ENCODE results near the gene HMGN3.

HMGN3 gene

DNA sequence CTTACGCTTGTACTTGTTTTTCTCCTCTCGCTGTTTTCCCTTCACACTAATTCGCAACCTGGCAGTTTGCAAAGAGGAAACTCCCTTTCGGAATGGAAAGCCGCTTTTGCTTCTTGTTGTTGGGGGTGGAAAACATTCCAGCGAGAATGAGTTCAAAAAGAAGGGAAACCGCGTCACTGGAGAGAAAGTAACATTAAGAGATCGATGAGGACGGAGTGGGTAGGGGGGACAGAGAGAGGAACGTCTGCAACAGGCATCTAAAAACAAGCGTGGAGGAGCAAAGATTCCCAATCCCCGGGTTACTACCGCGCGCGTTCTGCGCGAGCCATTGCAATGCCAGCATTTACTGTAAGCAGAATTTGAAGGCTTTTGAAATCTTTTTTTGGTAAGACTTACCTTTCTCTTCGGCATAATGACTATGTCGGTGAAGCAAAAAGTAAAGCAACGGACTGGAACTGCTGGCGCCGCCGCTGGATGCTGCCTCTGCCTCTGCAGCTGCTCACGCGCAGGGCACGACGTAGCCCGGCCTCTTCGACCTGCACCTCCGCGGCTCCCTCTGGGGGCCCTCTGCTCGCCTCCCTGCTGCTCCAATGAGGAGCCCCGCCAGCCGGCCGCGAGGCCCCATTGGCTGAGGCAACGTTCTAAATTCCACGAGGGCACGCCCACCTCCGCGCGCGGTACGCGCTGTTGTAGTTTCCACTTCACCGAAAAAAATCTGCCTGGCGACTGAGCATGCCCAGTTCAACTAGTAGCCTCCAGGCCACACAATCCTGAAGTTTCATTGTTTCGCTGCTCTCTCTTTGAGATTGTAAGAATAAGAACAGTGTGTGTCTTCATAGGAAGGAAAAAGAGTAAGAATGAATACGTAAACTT lies at the start of gene HMGN3:
TSS of gene HMGN3 (minus strand) at position 533 of the 873 bp plus-strand sequence.
- DNase-seq (ENCODE audit: low read depth): peak; percentile 97
- H3K4me3 ChIP-seq (ENCODE audit: low read depth, low read length): peak within 1 kb of the TSS; percentile 97
- TF ChIP-seq MYC (IDR thresholded peaks at IDR 0.05; ENCODE audit: low read depth, low read length): peak; percentile 74; the same call in 1 of the 2 replicates
- TF ChIP-seq, protein P1, sequence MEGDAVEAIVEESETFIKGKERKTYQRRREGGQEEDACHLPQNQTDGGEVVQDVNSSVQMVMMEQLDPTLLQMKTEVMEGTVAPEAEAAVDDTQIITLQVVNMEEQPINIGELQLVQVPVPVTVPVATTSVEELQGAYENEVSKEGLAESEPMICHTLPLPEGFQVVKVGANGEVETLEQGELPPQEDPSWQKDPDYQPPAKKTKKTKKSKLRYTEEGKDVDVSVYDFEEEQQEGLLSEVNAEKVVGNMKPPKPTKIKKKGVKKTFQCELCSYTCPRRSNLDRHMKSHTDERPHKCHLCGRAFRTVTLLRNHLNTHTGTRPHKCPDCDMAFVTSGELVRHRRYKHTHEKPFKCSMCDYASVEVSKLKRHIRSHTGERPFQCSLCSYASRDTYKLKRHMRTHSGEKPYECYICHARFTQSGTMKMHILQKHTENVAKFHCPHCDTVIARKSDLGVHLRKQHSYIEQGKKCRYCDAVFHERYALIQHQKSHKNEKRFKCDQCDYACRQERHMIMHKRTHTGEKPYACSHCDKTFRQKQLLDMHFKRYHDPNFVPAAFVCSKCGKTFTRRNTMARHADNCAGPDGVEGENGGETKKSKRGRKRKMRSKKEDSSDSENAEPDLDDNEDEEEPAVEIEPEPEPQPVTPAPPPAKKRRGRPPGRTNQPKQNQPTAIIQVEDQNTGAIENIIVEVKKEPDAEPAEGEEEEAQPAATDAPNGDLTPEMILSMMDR (IDR thresholded peaks at IDR 0.05; ENCODE audit: low read depth, low read length): no peak
- TF ChIP-seq POLR2A (IDR thresholded peaks at IDR 0.05; ENCODE audit: extremely low read depth, insufficient read length): peak; percentile 89
- TF ChIP-seq MAX (IDR thresholded peaks at IDR 0.05; ENCODE audit: low read depth, low read length): peak; percentile 82

- TF ChIP-seq MAX (IDR thresholded peaks at IDR 0.05; ENCODE audit: low read depth, low read length) (no peak), MYC (IDR thresholded peaks at IDR 0.05; ENCODE audit: low read depth, low read length) (no peak), POLR2A (IDR thresholded peaks at IDR 0.05; ENCODE audit: extremely low read depth, insufficient read length) (no peak)
- TF ChIP-seq, protein P1 (IDR thresholded peaks at IDR 0.05; ENCODE audit: low read depth, low read length): no peak
- no peak for DNase-seq (ENCODE audit: low read depth)
- no peak overlapping the region for H3K4me3 ChIP-seq (ENCODE audit: low read depth, low read length)
Measured at GRCh38 chr6:79280756-79281155, 46.3 kb upstream of the HMGN3 start.

GRCh38 chr6:79277109-79277508 lies 42.6 kb upstream of the HMGN3 start:
- DNase-seq (ENCODE audit: low read depth): no peak
- H3K4me3 ChIP-seq (ENCODE audit: low read depth, low read length): no peak overlapping the region

GRCh38 chr6:79269877-79270276 lies 35.4 kb upstream of the HMGN3 start:
- DNase-seq (ENCODE audit: low read depth): peak; percentile 26
- no peak overlapping the region for H3K4me3 ChIP-seq (ENCODE audit: low read depth, low read length)
- TF ChIP-seq MYC (IDR thresholded peaks at IDR 0.05; ENCODE audit: low read depth, low read length) (no peak), MAX (IDR thresholded peaks at IDR 0.05; ENCODE audit: low read depth, low read length) (peak; percentile 31; the same call in 1 of the 2 replicates)

More at GRCh38 chr6:79277109-79277508, 42.6 kb upstream of the HMGN3 start:
- TF ChIP-seq MAX (IDR thresholded peaks at IDR 0.05; ENCODE audit: low read depth, low read length): no peak
- TF ChIP-seq MYC (IDR thresholded peaks at IDR 0.05; ENCODE audit: low read depth, low read length): no peak
- no peak for TF ChIP-seq POLR2A (IDR thresholded peaks at IDR 0.05; ENCODE audit: extremely low read depth, insufficient read length)
- TF ChIP-seq, protein P1 (IDR thresholded peaks at IDR 0.05; ENCODE audit: low read depth, low read length): no peak

- no peak for TF ChIP-seq POLR2A (IDR thresholded peaks at IDR 0.05; ENCODE audit: extremely low read depth, insufficient read length)
- TF ChIP-seq MYC (IDR thresholded peaks at IDR 0.05; ENCODE audit: low read depth, low read length): no peak
- TF ChIP-seq, protein P1 (IDR thresholded peaks at IDR 0.05; ENCODE audit: low read depth, low read length): no peak
- no peak for TF ChIP-seq MAX (IDR thresholded peaks at IDR 0.05; ENCODE audit: low read depth, low read length)
- DNase-seq (ENCODE audit: low read depth): no peak
- H3K4me3 ChIP-seq (ENCODE audit: low read depth, low read length): no peak overlapping the region
Measured at GRCh38 chr6:79267128-79267527, 32.6 kb upstream of the HMGN3 start.

GRCh38 chr6:79266051-79266450 lies 31.6 kb upstream of the HMGN3 start:
- H3K4me3 ChIP-seq (ENCODE audit: low read depth, low read length): no peak overlapping the region
- TF ChIP-seq MAX (IDR thresholded peaks at IDR 0.05; ENCODE audit: low read depth, low read length): no peak
- no peak for DNase-seq (ENCODE audit: low read depth)

Measured in NB4 (cell line).